Progenitor cell of endocrine pancreas (in vitro differentiated cells): ENCODE results near the gene CD248. TPM values are rescaled to one million over a fixed set of nuclear protein-coding genes. Genes with fewer than 3 reads are reported as not detected.

Source experiments
- DNase-seq: peaks from one replicate; pipeline ENCODE4 v3.0.0; 2021; ENCODE audit warnings: low spot score; ENCODE audit not compliant: unreplicated experiment
- H3K27ac Mint-ChIP-seq: 2 replicates; pipeline ENCODE4 v1.8.0; 2021; ENCODE audit warnings: mild to moderate bottlenecking, moderate library complexity, mixed read lengths
- H3K27me3 Mint-ChIP-seq: 2 replicates; pipeline ENCODE4 v1.8.0; 2021; ENCODE audit warnings: mixed read lengths
- H3K36me3 Mint-ChIP-seq: 2 replicates; pipeline ENCODE4 v1.8.0; 2022; ENCODE audit warnings: mixed read lengths; ENCODE audit not compliant: insufficient read depth
- H3K4me1 Mint-ChIP-seq: 2 replicates; pipeline ENCODE4 v1.8.0; 2021; ENCODE audit warnings: low read depth, mixed read lengths
- H3K4me3 Mint-ChIP-seq: 2 replicates; pipeline ENCODE4 v1.8.0; 2021; ENCODE audit warnings: low read depth, mild to moderate bottlenecking, moderate library complexity, mixed read lengths
- H3K9me3 Mint-ChIP-seq: 2 replicates; pipeline ENCODE4 v1.8.0; 2021; ENCODE audit warnings: low read depth, mixed read lengths
- CTCF ChIP-seq: fragments of 200-600 bp; sonication (generic); IDR thresholded peaks from one replicate; pipeline ENCODE4 v1.5.0; 2021; ENCODE audit warnings: antibody characterized with exemption, mild to moderate bottlenecking; ENCODE audit not compliant: unreplicated experiment
- total RNA-seq: library from RNA; stranded (reverse); gene quantifications from 2 replicates; pipeline ENCODE4 v1.2.1, GENCODE V29; 2021

Gene CD248
- total RNA-seq, 1 donor from 2014 or later = 0.22 TPM

- Mint-ChIP-seq H3K36me3 (no peaks in the 10 kb centered on the region), H3K9me3 (no peaks in the 10 kb centered on the region), H3K27ac (no peak overlapping the region), H3K4me1 (no peaks in the 10 kb centered on the region), H3K4me3 (no peak overlapping the region), H3K27me3 (peaks cover 26% of the 10 kb centered on the region)
- no peak for DNase-seq
- TF ChIP-seq CTCF = no peak
Measured at GRCh38 chr11:66299186-66299585, 17.7 kb downstream of the CD248 start.

GRCh38 chr11:66297610-66298009 lies 19.2 kb downstream of the CD248 start:
- no peaks in the 10 kb centered on the region for H3K36me3 Mint-ChIP-seq
- no peak for TF ChIP-seq CTCF
- DNase-seq = no peak
- H3K4me1 Mint-ChIP-seq = no peaks in the 10 kb centered on the region
- H3K27me3 Mint-ChIP-seq = peaks cover 37% of the 10 kb centered on the region
- H3K27ac Mint-ChIP-seq = no peak overlapping the region
- no peaks in the 10 kb centered on the region for H3K9me3 Mint-ChIP-seq
- H3K4me3 Mint-ChIP-seq = no peak overlapping the region

- H3K9me3 Mint-ChIP-seq = no peaks in the 10 kb centered on the region
- H3K27me3 Mint-ChIP-seq = peaks cover 48% of the 10 kb centered on the region
- H3K27ac Mint-ChIP-seq = no peak overlapping the region
- H3K36me3 Mint-ChIP-seq = no peaks in the 10 kb centered on the region
- peaks cover 8% of the 10 kb centered on the region for H3K4me1 Mint-ChIP-seq
- TF ChIP-seq CTCF = no peak
- DNase-seq = no peak
- H3K4me3 Mint-ChIP-seq = no peak overlapping the region
Measured at GRCh38 chr11:66294626-66295620, 21.9 kb downstream of the CD248 start.

GRCh38 chr11:66293777-66294625 lies 22.8 kb downstream of the CD248 start:
- Mint-ChIP-seq H3K4me1 (peaks cover 15% of the 10 kb centered on the region), H3K4me3 (no peak overlapping the region), H3K27me3 (peaks cover 43% of the 10 kb centered on the region), H3K36me3 (no peaks in the 10 kb centered on the region), H3K9me3 (no peaks in the 10 kb centered on the region), H3K27ac (no peak overlapping the region)
- TF ChIP-seq CTCF = no peak
- DNase-seq = no peak

- no peaks in the 10 kb centered on the region for H3K9me3 Mint-ChIP-seq
- peaks cover 42% of the 10 kb centered on the region for H3K27me3 Mint-ChIP-seq
- no peak for DNase-seq
- H3K27ac Mint-ChIP-seq = no peak overlapping the region
- H3K4me3 Mint-ChIP-seq = no peak overlapping the region
- H3K36me3 Mint-ChIP-seq = no peaks in the 10 kb centered on the region
- no peak for TF ChIP-seq CTCF
- peaks cover 15% of the 10 kb centered on the region for H3K4me1 Mint-ChIP-seq
Measured at GRCh38 chr11:66293352-66293751, 23.5 kb downstream of the CD248 start.
